Thoracic aorta (tissue), 2 donors: ENCODE measurements around the gene CSTF2T. TPM values are rescaled to one million over a fixed set of nuclear protein-coding genes. Genes with fewer than 3 reads are reported as not detected.
A peak's percentile ranks its signal among the peaks of the same experiment; 100 is the strongest.
"Not testable (repeated sequence)": the region's sequence is repeated elsewhere in the genome, so short reads cannot be mapped to it uniquely, and the experiment has no call there.

ENCODE experiments used
- ATAC-seq: fragments of 150-250 bp; one replicate; pipeline ENCODE4 v1.8.0; 2017; ENCODE audit warnings: low read depth; ENCODE audit not compliant: insufficient number of reproducible peaks, low FRiP score
- DNase-seq: peaks from one replicate; pipeline ENCODE4 v3.0.0-alpha.2; 2020; ENCODE audit warnings: low spot score
- H3K27ac ChIP-seq, 2 donors: fragments of 200-600 bp; sonication (generic); 1 replicate in 1 of 2; 2 replicates in 1 of 2; pipeline ENCODE4 v1.5.1; 2016; ENCODE audit warnings: mild to moderate bottlenecking in 2 of 2, moderate library complexity in 2 of 2
- H3K27me3 ChIP-seq: fragments of 200-600 bp; sonication (generic); replicated peaks from 2 replicates; pipeline ENCODE4 v1.6.0; 2016; ENCODE audit warnings: mild to moderate bottlenecking; ENCODE audit not compliant: insufficient read depth
- H3K36me3 ChIP-seq: fragments of 200-600 bp; sonication (generic); one replicate; pipeline ENCODE4 v1.5.1; 2016
- H3K4me1 ChIP-seq, 2 donors: fragments of 200-600 bp; sonication (generic); 1 replicate in 1 of 2; 2 replicates in 1 of 2; pipeline versions ENCODE4 v1.5.1 to v1.6.0; 2016; ENCODE audit warnings: low read depth in 2 of 2, mild to moderate bottlenecking in 1 of 2; ENCODE audit not compliant: control insufficient read depth in 1 of 2
- H3K4me3 ChIP-seq: fragments of 200-600 bp; sonication (generic); 2 replicates; pipeline ENCODE4 v1.5.1; 2016; ENCODE audit warnings: mild to moderate bottlenecking
- H3K9me3 ChIP-seq: fragments of 200-600 bp; sonication (generic); 2 replicates; pipeline ENCODE4 v1.5.1; 2016
- CTCF ChIP-seq: fragments of 200-600 bp; sonication (generic); IDR thresholded peaks from one replicate; pipeline ENCODE4 v1.5.1; 2019; ENCODE audit warnings: antibody characterized with exemption
- total RNA-seq, 2 donors: library from RNA; depleted of rRNA; stranded (reverse); fragments of >200 nt; gene quantifications; one replicate each; pipeline versions ENCODE4 v1.1.0 to v1.2.3, GENCODE V29; 2016

Gene CSTF2T
- total RNA-seq, 2 donors from 2014 or later, result 24.6 to 39.9 TPM

- no peak overlapping the region for H3K4me3 ChIP-seq
- H3K9me3 ChIP-seq, result no peaks in the 10 kb centered on the region
- H3K27ac ChIP-seq, result no peak overlapping the region
- H3K27me3 ChIP-seq, result no peaks in the 10 kb centered on the region
- ATAC-seq (no peak), DNase-seq (no peak)
- no peaks in the 10 kb centered on the region for H3K36me3 ChIP-seq
- peaks cover 8 to 19% of the 10 kb centered on the region in 2 donors for H3K4me1 ChIP-seq
- no peak for TF ChIP-seq CTCF
Measured at GRCh38 chr10:51689536-51689935, 9.9 kb downstream of the CSTF2T start.

- H3K27me3 ChIP-seq, DNase-seq, H3K9me3 ChIP-seq, H3K36me3 ChIP-seq, H3K27ac ChIP-seq, ATAC-seq, H3K4me3 ChIP-seq: not testable (repeated sequence)
- H3K4me1 ChIP-seq, result peaks cover 8 to 13% of the 10 kb centered on the region in 2 donors
Measured at GRCh38 chr10:51688826-51689225, 10.6 kb downstream of the CSTF2T start.

- no peak for TF ChIP-seq CTCF
- H3K27me3 ChIP-seq, result no peaks in the 10 kb centered on the region
- H3K9me3 ChIP-seq, result no peaks in the 10 kb centered on the region
- ATAC-seq (no peak), DNase-seq (no peak)
- H3K4me1 ChIP-seq, result peaks cover 22 to 28% of the 10 kb centered on the region in 2 donors
- no peak overlapping the region for H3K4me3 ChIP-seq
- no peak overlapping the region for H3K27ac ChIP-seq
- H3K36me3 ChIP-seq, result no peaks in the 10 kb centered on the region
Measured at GRCh38 chr10:51687296-51687695, 12.1 kb downstream of the CSTF2T start.

GRCh38 chr10:51685768-51686167, 13.6 kb downstream of the CSTF2T start:
- Histone ChIP-seq H3K4me3 (no peak overlapping the region), H3K36me3 (no peaks in the 10 kb centered on the region), H3K4me1 (peaks cover 30 to 35% of the 10 kb centered on the region in 2 donors), H3K27ac (peak overlapping the region; percentile 20 to 32), H3K27me3 (no peaks in the 10 kb centered on the region), H3K9me3 (no peaks in the 10 kb centered on the region)
- DNase-seq (no peak), ATAC-seq (no peak)
- no peak for TF ChIP-seq CTCF

- TF ChIP-seq CTCF, result no peak
- Histone ChIP-seq H3K36me3 (no peaks in the 10 kb centered on the region), H3K27me3 (no peaks in the 10 kb centered on the region), H3K9me3 (no peaks in the 10 kb centered on the region), H3K4me1 (peaks cover 30 to 51% of the 10 kb centered on the region in 2 donors), H3K4me3 (no peak overlapping the region), H3K27ac (peak overlapping the region; percentile 47 to 49)
- peak; percentile 45 for ATAC-seq
- no peak for DNase-seq
Measured at GRCh38 chr10:51683031-51683691, 16.2 kb downstream of the CSTF2T start.

- no peaks in the 10 kb centered on the region for H3K36me3 ChIP-seq
- TF ChIP-seq CTCF, result no peak
- no peaks in the 10 kb centered on the region for H3K9me3 ChIP-seq
- ATAC-seq (no peak), DNase-seq (no peak)
- no peaks in the 10 kb centered on the region for H3K27me3 ChIP-seq
- peaks cover 22 to 43% of the 10 kb centered on the region in 2 donors for H3K4me1 ChIP-seq
- H3K27ac ChIP-seq, result no peak overlapping the region
- H3K4me3 ChIP-seq, result no peak overlapping the region
Measured at GRCh38 chr10:51679841-51680240, 19.6 kb downstream of the CSTF2T start.
